Neural progenitor cell (in vitro differentiated cells): ENCODE measurements around the gene EXT2.

Experiments used
- EZH2 ChIP-seq: fragments of 200-600 bp; sonication (generic); IDR thresholded peaks from 2 replicates; pipeline ENCODE4 v1.6.1; 2017; ENCODE audit warnings: antibody characterized with exemption, mild to moderate bottlenecking, moderate library complexity
- EZH2phosphoT487 ChIP-seq: fragments of 200-600 bp; sonication (generic); IDR thresholded peaks from 2 replicates; pipeline ENCODE4 v1.6.1; 2017; ENCODE audit warnings: antibody characterized with exemption
- TF ChIP-seq, protein P1 (sequence below): fragments of 200-600 bp; sonication (generic); IDR thresholded peaks from 2 replicates; pipeline ENCODE4 v1.5.1; 2017; ENCODE audit warnings: antibody characterized with exemption, mild to moderate bottlenecking

DNA sequence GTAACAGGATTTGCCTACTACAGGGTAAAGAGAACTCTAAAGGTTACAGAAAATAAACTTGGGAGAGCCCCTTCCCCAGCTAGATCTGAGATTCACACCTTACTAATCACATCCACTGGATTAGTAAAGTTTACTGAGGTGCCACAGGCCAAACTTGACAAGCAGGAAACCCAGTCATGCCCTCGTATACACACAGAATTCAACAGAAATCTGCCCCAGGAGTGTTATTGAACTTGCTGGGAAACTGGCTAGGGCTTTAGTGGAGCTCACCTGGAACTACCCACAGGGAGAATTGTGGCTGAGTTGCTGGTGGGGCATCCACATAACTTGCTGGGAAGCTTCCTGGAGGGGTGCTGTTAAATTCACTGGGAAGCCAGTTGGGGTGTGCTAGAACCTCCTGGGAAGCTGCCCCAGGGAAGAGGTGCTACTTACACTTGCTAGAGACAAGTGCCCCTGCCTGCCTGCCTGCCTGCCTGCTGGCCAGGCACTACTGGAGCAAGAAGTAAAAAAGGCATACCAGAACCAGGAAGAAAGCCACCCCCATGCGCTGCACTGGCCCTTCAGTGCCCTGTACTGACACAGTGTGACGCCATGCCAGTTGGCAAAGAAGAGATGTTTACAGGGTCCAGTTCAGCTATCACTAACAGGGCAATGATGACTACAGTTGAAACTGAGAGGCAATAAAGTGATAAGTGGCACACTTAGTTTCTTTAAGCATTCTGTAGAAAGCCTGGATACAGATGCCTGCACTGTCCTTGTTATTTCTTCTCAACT, 108.0 kb downstream of the EXT2 start:
- TF ChIP-seq, protein P1, sequence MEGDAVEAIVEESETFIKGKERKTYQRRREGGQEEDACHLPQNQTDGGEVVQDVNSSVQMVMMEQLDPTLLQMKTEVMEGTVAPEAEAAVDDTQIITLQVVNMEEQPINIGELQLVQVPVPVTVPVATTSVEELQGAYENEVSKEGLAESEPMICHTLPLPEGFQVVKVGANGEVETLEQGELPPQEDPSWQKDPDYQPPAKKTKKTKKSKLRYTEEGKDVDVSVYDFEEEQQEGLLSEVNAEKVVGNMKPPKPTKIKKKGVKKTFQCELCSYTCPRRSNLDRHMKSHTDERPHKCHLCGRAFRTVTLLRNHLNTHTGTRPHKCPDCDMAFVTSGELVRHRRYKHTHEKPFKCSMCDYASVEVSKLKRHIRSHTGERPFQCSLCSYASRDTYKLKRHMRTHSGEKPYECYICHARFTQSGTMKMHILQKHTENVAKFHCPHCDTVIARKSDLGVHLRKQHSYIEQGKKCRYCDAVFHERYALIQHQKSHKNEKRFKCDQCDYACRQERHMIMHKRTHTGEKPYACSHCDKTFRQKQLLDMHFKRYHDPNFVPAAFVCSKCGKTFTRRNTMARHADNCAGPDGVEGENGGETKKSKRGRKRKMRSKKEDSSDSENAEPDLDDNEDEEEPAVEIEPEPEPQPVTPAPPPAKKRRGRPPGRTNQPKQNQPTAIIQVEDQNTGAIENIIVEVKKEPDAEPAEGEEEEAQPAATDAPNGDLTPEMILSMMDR, result no peak
- TF ChIP-seq EZH2 (no peak), EZH2phosphoT487 (no peak)
